SK-N-SH (cell line): ENCODE data around the gene RARS2. TPM values are rescaled to one million over a fixed set of nuclear protein-coding genes. Genes with fewer than 3 reads are reported as not detected.
A peak's percentile ranks its signal among the peaks of the same experiment; 100 is the strongest.

Source experiments
- CTCF ChIA-PET: fragments of 300-600, 350-600 bp; formaldehyde crosslinking; extraction: SDS; loops from one replicate; lab custom pipeline; 2021; lab: Yijun Ruan, JAX
- POLR2A ChIA-PET: fragments of 350-600 bp; sonication (Branson Sonifier 250); formaldehyde crosslinking; extraction: SDS; loops from one replicate; lab custom pipeline; 2020; ENCODE audit warnings: antibody characterized with exemption, inconsistent platforms; lab: Yijun Ruan, JAX
- DNase-seq: peaks from one replicate; pipeline ENCODE4 v3.0.0; 2012
- H2AFZ ChIP-seq: fragments of 200-600 bp; sonication (generic); 2 replicates; pipeline ENCODE4 v1.8.1; 2016; ENCODE audit warnings: antibody characterized with exemption, mild to moderate bottlenecking, low read depth
- H3F3A ChIP-seq: fragments of 200-600 bp; sonication (generic); replicated peaks from 2 replicates; pipeline ENCODE3; 2016; ENCODE audit warnings: antibody characterized with exemption, mild to moderate bottlenecking; ENCODE audit not compliant: insufficient read depth
- H3K27ac ChIP-seq, 2 experiments: fragments of 200-500 bp in 1 of 2; fragments of 200-600 bp in 1 of 2; sonication (Bioruptor generic) in 1 of 2; sonication (generic), shearing (Covaris generic) in 1 of 2; 2 replicates each; pipeline versions ENCODE4 v1.5.1 to v1.6.1; 2014 to 2016; ENCODE audit warnings: low read depth in 2 of 2, inconsistent platforms in 1 of 2, low read length in 1 of 2, mild to moderate bottlenecking in 1 of 2, mixed read lengths in 1 of 2
- H3K27me3 ChIP-seq: fragments of 200-600 bp; sonication (generic), shearing (Covaris generic); 2 replicates; pipeline ENCODE4 v1.6.1; 2016; ENCODE audit warnings: mixed run types; ENCODE audit not compliant: insufficient read depth
- H3K36me3 ChIP-seq, 2 experiments: fragments of 200-500 bp in 1 of 2; fragments of 200-600 bp in 1 of 2; sonication (Bioruptor generic) in 1 of 2; sonication (generic) in 1 of 2; replicated peaks in 1 of 2; 2 replicates each; pipeline versions ENCODE3 to v1.5.1; 2014 to 2016; ENCODE audit warnings: low read length in 1 of 2, mild to moderate bottlenecking in 1 of 2; ENCODE audit not compliant: insufficient read depth in 2 of 2, control insufficient read depth in 1 of 2
- H3K4me1 ChIP-seq, 2 experiments: fragments of 200-500 bp in 1 of 2; fragments of 200-600 bp in 1 of 2; sonication (Bioruptor generic) in 1 of 2; sonication (generic), shearing (Covaris generic) in 1 of 2; 2 replicates each; pipeline versions ENCODE4 v1.5.1 to v1.6.1; 2014 to 2016; ENCODE audit warnings: low read depth in 1 of 2, low read length in 1 of 2, mixed run types in 1 of 2; ENCODE audit not compliant: insufficient read depth in 2 of 2, control insufficient read depth in 1 of 2
- H3K4me2 ChIP-seq: fragments of 200-600 bp; sonication (generic), shearing (Covaris generic); 2 replicates; pipeline ENCODE4 v1.6.1; 2017; ENCODE audit warnings: mixed run types
- H3K4me3 ChIP-seq, 2 experiments: fragments of 200-500 bp in 1 of 2; fragments of 200-600 bp in 1 of 2; sonication (Bioruptor generic) in 1 of 2; sonication (generic), shearing (Covaris generic) in 1 of 2; 2 replicates each; pipeline versions ENCODE4 v1.5.1 to v1.8.1; 2014 to 2016; ENCODE audit warnings: low read depth in 2 of 2, inconsistent platforms in 1 of 2, low read length in 1 of 2, mild to moderate bottlenecking in 1 of 2, mixed read lengths in 1 of 2, moderate library complexity in 1 of 2
- H3K79me2 ChIP-seq: fragments of 200-600 bp; sonication (generic); 2 replicates; pipeline ENCODE4 v1.8.1; 2017; ENCODE audit warnings: mild to moderate bottlenecking; ENCODE audit not compliant: insufficient read depth
- H3K9ac ChIP-seq: fragments of 200-600 bp; sonication (generic); 2 replicates; pipeline ENCODE4 v1.6.1; 2017; ENCODE audit warnings: mixed run types
- H3K9me2 ChIP-seq: fragments of 200-600 bp; sonication (generic); 2 replicates; pipeline ENCODE4 v1.6.1; 2017; ENCODE audit warnings: mixed run types
- H3K9me3 ChIP-seq: fragments of 200-600 bp; sonication (generic); 2 replicates; pipeline ENCODE4 v1.6.1; 2017; ENCODE audit warnings: mixed run types, mild to moderate bottlenecking, moderate library complexity
- H4K20me1 ChIP-seq: fragments of 200-600 bp; sonication (generic); 2 replicates; pipeline ENCODE4 v1.6.1; 2017; ENCODE audit warnings: mild to moderate bottlenecking, mixed run types; ENCODE audit not compliant: insufficient read depth
- CHD2 ChIP-seq: fragments of 150-350 bp; IDR thresholded peaks from 2 replicates; pipeline ENCODE4 v1.6.1; 2018; ENCODE audit warnings: low read length; ENCODE audit not compliant: partially characterized antibody
- CTCF ChIP-seq: fragments of 200-600 bp; sonication (generic); IDR thresholded peaks from 2 replicates; pipeline ENCODE4 v1.6.1; 2017; ENCODE audit warnings: antibody characterized with exemption, mild to moderate bottlenecking, moderate library complexity
- FOXM1 ChIP-seq: IDR thresholded peaks from 2 replicates; pipeline ENCODE4 v1.4.0; 2012; ENCODE audit warnings: low read depth, mild to moderate bottlenecking
- GABPA ChIP-seq: IDR thresholded peaks from 2 replicates; pipeline ENCODE4 v1.4.0; 2012; ENCODE audit warnings: low read depth, mild to moderate bottlenecking
- JUND ChIP-seq: IDR thresholded peaks from 2 replicates; pipeline ENCODE4 v1.4.0; 2012
- MEF2A ChIP-seq: IDR thresholded peaks from 2 replicates; pipeline ENCODE4 v1.4.0; 2012; ENCODE audit warnings: low read depth, borderline replicate concordance
- MXI1 ChIP-seq: IDR thresholded peaks from 2 replicates; pipeline ENCODE4 v1.6.1; 2012; ENCODE audit warnings: mild to moderate bottlenecking, low read depth, low read length, improper control_type of control experiment
- NRF1 ChIP-seq: IDR thresholded peaks from 2 replicates; pipeline ENCODE4 v1.6.1; 2012; ENCODE audit warnings: low read depth, mild to moderate bottlenecking, low read length
- PBX3 ChIP-seq: IDR thresholded peaks from 2 replicates; pipeline ENCODE4; 2012
- POLR2AphosphoS5 ChIP-seq: IDR thresholded peaks from 2 replicates; pipeline ENCODE4 v1.6.1; 2012; ENCODE audit warnings: low read depth, low read length
- RAD21 ChIP-seq: IDR thresholded peaks from 2 replicates; pipeline ENCODE4 v1.6.1; 2012; ENCODE audit warnings: mild to moderate bottlenecking, low read length
- RFX5 ChIP-seq: IDR thresholded peaks from 2 replicates; pipeline ENCODE4 v1.6.1; 2012; ENCODE audit warnings: mild to moderate bottlenecking, improper control_type of control experiment, low read length
- SIN3A ChIP-seq: IDR thresholded peaks from 2 replicates; pipeline ENCODE4 v1.6.1; 2012; ENCODE audit warnings: low read depth, mild to moderate bottlenecking, low read length, moderate library complexity, borderline replicate concordance
- SMC3 ChIP-seq: IDR thresholded peaks from 2 replicates; pipeline ENCODE4 v1.6.1; 2012; ENCODE audit warnings: low read depth, low read length, improper control_type of control experiment
- TCF12 ChIP-seq: IDR thresholded peaks from 2 replicates; pipeline ENCODE4 v1.4.0; 2012
- USF1 ChIP-seq: IDR thresholded peaks from 2 replicates; pipeline ENCODE4 v1.4.0; 2012; ENCODE audit warnings: low read depth, borderline replicate concordance
- ZBTB33 ChIP-seq: IDR thresholded peaks from 2 replicates; pipeline ENCODE4 v1.4.0; 2012; ENCODE audit warnings: low read depth, borderline replicate concordance
- WGBS: methylation state at CpG from one replicate; pipeline ENCODE4 v1.1.6; 2017; ENCODE audit warnings: low lambda C conversion rate; 5-methylcytosine and 5-hydroxymethylcytosine counted together
- polyA plus RNA-seq, 3 experiments: library from polyadenylated mRNA; depleted of rRNA; stranded (reverse); fragments of >200 nt; gene quantifications; 2 replicates each; pipeline ENCODE4 v1.2.3, GENCODE V29; 2012

RARS2 gene
- polyA plus RNA-seq, 1 of the 3 experiments (the other 2 are of a cell fraction), result 7.9 TPM

- Histone ChIP-seq H3K9me2 (no peaks in the 10 kb centered on the region), H3K4me2 (peak overlapping the region; percentile 78), H3K27ac (peak overlapping the region; percentile 40 to 51; a peak in 2 of 4 replicates), H3K27me3 (no peaks in the 10 kb centered on the region), H3K79me2 (peaks cover 93% of the 10 kb centered on the region), H3K36me3 (peaks cover 15 to 20% of the 10 kb centered on the region in 2 experiments), H3F3A (no peaks in the 10 kb centered on the region), H4K20me1 (peaks cover 15% of the 10 kb centered on the region), H3K4me3 (peak overlapping the region; percentile 60 to 90), H3K9ac (peak overlapping the region; percentile 88), H3K9me3 (no peaks in the 10 kb centered on the region), H3K4me1 (peaks cover 4 to 9% of the 10 kb centered on the region in 2 experiments; a peak in 3 of 4 replicates), H2AFZ (peak overlapping the region; percentile 88)
- ChIA-PET CTCF (no interaction called here), POLR2A (no interaction called here)
- DNase-seq, result no peak
- 2% methylated on average over 11 of the region's 11 CpGs for WGBS
- no peak for TF ChIP-seq SIN3A
- no peak for TF ChIP-seq RAD21
- TF ChIP-seq JUND, result no peak
- no peak for TF ChIP-seq RFX5
- no peak for TF ChIP-seq MEF2A
- no peak for TF ChIP-seq ZBTB33
- TF ChIP-seq FOXM1, result no peak
- no peak for TF ChIP-seq NRF1
- no peak for TF ChIP-seq GABPA
- no peak for TF ChIP-seq SMC3
- no peak for TF ChIP-seq MXI1
- TF ChIP-seq USF1, result no peak
- TF ChIP-seq POLR2AphosphoS5, result no peak
- TF ChIP-seq PBX3, result no peak
- no peak for TF ChIP-seq TCF12
- no peak for TF ChIP-seq CHD2
- no peak for TF ChIP-seq CTCF
These were observed 662 bp upstream of the RARS2 start for GRCh38 chr6:87590417-87590880.
